ENCODE measurements around the gene RGS19.

RGS19 gene

DNA sequence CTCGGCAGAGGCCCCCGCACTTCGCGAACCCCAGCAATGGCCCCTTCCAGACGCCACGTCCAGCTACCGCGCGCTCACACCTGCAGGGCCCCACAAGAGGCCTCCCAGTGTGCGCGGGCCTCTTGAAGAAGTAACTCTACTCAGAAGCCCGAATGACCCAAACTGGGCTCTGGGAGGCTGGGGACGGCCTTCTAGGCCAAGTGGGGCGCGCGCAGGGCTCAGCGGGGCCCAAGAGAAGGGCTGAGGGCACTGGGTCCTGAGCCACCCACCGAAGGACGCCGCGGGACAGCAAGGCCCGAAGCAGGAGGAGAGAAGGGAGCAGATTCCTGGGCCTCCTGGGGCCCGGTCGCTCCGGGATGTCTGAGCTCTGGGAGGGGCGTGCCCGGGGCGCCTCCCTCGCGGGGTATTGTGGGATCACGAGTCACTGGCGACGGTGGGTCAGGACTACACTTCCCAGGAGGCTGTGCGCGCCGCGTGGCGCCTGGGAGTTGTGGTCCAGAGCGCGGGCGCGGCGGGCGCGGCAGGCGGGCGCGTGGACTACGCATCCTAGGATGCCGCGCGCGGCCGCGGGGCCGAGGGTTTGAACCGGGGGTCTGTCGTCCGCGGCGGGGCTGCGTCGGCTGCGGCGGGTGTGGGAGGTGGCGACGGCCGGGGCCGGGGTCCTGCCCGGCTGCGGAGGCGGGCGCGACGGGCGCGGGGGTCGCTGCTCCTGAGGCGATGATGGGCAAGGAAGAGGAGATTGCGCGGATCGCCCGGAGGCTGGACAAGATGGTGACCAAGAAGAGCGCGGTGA is 16.5 kb downstream of the RGS19 start, which contains the start of gene TCEA2:
Gene TCEA2 (plus strand): TSS at position 603 of the 793 bp plus-strand sequence. CDS start 115 bp downstream, at position 718.
- peak; percentile 96 to 97 for DNase-seq

DNA sequence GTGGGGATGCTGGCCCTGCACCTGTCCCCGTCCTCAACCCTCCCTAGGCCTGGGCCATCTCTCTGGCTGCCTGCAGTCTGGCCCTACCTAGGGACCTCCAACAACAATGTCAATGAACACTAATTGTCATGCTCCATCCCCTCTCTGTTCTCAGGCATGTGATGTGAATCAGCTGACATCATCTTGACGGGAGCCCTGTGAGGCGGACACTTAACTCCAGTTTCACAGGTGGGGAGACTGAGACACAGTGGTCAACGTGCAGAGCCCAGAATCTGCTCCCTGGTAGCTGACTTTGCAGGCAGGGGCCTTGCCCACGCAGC is 17.1 kb downstream of the RGS19 start:
- no peak for DNase-seq

DNA sequence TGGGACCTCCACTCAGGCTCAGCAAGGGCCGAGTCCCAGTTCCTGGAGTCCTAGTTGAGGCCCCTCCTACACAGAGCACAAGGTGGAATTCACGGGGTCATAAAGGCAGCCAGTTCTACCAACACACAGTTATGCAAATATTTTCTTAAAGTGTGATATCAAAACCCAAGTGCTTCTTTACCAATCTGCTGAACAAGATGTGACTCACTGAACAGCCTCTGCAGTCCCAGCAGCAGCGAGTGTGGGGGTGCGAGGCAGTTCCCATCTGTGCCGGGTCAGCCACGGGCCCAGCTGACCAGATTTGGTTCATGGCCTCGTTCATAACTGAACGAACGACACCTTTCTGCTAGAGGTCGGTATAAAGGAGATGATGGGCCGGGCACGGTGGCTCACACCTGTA is 20.8 kb downstream of the RGS19 start:
- no peak for DNase-seq

DNA sequence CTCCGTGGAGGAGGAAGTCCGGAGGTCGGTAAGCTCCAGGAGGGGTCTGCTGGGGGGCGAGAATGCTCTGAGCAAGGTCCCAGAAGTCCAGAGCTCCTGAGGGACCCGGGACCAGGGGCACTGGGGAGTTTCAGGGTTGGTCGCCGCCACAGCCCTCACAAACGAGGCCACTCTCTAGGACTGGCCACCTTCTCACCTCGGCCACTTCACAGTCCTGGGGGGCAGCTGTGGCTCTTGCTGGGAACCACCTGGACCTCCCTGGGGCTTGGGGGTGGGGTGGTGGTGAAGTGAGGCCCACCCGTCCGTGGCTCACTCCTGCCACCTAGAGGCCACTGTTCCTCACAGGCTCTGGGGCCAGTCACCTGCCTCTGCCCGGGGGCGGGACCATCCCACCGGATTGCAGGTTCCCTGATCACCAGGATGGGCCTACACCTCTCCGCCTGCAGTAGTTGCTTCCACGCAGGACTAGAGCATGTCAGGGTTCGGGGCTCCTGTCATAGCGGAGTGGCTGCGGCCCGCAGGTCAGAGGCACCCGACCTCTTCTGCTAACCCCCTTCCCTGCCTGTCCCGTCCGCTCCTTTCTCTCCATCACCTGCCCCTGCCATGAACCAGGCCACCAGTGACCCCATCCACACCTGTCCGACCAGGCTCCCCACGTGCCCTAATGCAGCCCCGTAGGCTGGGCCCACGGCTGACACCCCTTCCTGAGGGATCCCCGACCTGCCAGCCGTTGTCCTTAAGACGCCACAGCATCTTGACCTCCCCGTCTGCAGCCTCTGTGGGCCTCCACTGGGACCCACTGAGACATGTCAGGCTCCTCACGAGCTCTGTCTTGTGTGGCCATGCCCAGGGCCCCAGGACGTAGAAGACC is 21.5 kb downstream of the RGS19 start:
- peak; percentile 92 to 93 for DNase-seq

DNA sequence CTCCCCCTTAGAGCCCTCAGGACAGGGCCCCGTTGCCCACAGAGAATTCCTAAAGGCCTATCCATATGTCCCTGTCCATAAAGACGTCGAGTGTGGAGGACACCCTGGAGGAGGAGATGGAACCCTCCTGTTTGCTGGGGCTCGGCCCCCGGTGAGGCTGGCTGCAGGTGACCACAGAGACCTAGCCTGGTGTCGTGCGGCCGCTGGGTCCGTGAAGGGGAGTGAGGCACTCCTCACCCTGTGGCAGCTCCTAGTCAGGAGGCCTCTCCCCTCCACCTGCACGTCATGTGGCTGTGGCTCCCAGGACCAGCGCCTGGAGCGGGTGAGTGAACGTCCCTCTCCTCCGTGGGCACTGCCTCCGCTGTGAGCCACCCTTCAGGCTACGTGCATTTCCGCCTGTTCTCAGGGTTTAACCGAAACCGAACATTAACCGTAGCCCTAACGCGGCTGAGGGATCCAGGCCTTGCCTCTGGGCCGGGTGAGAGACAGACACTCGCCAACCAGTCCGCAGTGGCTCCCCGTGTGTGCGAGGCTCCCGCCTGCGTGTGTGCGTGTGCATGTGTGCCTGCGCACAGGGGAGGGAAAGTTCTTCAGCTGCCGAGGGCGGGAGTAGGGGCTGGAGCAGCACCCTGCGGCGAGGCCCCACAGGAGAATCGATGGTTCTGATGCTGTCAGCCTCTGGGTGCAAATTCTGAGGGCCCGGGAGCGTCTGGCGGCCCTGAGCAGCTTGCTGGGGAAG is 22.3 kb downstream of the RGS19 start:
- no peak for DNase-seq

DNA sequence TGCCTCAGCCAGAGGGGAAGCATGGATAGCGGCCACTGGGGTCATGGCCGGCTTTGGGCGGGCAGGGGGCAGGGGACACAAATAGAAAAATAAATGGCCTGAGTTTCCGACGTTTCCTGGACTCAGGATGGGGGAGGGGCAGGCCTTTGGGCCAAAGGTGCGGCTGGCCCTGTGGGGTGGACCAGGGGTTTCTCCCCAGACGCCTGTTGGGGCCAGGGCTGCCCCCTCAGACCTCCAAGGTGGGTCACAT is 22.8 kb downstream of the RGS19 start:
- no peak for DNase-seq

DNA sequence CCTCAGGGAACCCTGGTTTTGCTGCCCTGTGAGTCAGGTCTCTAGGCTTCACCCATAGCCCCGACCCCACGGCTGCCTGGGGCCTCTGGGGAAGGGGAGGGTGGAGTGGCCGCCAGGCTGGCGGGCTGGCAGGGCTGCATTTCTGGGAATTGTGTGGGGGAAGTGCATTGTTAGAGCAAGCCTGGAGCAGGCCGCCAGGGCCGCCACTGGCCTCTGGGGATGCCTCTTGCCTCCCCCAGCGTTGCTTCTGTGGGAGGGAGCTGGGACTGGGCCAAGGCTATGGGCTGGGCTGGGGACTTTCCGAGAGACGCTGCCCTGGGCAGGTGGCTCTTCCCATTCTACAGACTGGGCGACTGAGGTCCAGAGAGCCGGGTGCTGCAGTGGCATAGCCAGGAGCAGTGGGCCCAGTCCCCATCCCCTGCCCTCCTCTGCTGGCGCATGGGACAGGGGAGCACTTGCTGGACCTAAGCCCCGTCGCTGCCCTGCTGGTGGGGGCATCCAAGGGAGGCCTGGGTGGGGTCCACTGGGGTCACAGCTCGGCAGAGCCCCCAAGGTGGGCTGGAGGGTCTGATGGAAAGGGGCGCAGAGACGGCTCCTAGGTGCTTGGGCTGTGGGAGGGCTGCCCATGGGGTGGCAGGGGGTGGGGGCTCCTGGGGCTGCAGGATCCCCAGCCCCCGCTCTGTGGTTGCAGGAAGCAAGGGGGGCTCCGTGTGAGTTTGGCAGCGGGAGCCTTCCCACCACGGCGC is 23.3 kb downstream of the RGS19 start:
- DNase-seq: no peak

DNA sequence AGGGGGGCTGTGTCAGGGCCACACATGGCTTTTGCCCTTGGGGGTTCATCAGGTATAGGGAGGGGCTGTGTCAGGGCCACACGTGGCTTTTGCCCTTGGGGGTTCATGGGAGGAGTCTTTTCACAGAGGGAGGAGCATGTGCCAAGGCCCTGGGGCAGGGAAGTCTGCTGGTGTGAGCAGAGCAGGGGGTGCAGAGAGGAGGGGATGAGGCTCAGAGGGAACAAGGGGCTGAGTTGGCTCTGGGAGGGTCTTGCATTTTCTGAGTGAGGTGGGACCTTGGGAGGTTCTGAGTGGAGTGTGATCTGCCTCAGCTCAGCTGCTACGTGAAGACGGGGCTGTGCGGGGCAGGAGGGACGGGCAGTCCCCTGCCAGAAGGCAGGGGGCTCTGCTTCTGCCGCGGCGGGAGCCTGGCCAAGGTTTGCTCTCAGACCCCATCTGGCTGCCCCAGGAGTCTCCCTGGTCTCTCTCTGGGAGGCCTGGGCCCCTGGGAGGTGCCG is 23.9 kb downstream of the RGS19 start:
- no peak for DNase-seq

DNA sequence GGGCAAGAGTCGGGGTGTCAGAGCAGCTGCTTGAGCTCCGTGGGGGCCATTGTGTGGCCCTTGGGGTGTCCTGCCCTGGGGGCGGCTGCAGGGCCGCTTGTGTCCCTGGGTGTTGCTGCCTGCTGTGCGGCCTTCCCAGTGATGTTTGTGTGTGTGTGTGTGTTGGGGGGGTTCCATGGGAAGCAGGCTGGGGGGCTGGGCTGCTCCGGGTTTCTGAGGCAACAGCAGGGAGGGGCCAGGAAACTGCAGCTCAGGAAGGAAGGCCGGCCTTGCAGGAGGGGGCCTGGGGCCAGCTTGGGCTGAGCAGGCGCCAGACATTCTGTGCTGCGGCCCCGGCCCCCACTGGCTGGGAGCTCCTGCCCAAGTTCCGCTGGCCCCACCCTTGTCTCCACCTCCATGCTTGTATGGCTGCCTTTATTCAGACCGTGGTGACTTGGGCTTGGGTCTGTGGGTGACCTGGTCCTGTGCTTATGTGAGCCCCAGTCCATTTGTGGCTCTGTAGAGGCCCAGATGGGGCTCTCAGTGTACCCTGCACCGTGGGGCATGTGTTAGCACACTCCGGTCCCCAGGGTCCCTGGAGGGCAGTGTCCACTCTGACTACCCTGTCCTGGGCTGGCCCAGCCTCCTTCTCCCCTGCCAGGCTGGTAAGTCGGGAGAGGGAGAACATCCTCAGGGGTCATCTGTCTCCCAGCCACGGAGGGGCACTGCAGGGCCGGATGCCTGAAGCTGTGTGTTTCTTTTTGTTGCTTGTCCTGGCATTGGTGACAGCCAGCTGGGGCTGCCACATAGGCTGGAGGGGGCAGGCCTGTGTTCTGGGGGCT is 25.3 kb downstream of the RGS19 start:
- DNase-seq: no peak

DNA sequence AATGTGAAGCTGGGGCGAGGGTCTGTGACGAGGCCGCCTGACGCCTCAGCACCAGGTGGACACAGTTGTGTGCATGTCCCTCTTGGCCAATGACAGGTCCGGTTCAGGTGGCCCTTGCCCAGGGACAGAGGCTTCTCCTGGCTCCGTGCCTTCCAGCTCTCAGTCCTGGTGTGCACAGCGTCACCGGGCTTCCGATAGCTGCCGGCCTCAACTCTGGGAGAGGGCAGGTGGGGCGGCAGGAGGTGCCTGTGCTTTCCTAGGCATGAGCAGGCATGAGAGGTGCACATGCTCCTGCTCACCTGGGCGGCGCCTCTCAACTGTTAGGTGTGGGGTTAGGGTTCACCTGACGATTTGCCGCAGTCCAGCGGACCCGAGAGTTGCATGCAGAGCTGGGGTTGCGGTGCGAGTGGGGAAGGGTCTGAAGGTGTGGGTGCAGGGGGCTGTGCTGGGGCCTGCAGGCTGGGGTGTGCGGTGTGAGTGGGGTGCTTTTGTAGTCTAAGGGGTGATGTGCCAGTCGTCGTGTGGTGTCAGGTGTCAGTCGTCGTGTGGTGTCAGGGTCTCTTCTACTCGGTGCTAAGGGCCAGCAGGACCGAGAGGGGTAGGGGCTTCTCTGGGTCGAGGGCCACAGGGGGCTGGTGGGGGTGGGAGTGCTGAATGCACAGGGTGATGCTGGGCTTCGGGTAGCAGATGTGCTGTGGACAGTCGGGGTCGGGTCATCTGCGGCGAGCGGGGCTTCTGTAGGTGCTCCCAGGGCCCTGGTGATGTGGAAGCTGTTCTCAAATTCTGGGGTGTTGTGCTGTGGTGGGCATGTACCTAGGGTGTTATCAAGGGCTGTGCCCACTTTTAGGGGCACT is 26.1 kb downstream of the RGS19 start:
- DNase-seq: no peak

DNA sequence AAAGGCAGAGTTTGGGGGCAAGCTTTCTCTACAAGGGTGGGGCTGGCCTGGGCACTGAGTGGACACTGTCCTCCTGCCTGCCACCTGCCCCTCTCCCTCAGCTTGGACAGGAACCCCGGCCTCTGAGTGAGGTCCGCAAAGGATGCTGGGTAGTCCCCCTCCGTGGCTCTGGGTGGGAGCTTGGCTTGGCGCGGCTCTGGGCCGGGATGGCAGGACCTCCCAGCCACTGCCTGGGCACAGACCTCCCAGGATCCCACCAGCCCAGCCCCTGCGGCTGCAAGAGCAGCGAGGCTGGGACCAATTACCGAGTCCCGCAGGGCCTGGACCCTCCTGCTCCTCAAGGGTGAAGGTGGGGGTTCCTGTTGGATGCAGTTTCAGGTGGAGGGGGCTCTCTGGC is 27.0 kb downstream of the RGS19 start:
- no peak for DNase-seq

DNA sequence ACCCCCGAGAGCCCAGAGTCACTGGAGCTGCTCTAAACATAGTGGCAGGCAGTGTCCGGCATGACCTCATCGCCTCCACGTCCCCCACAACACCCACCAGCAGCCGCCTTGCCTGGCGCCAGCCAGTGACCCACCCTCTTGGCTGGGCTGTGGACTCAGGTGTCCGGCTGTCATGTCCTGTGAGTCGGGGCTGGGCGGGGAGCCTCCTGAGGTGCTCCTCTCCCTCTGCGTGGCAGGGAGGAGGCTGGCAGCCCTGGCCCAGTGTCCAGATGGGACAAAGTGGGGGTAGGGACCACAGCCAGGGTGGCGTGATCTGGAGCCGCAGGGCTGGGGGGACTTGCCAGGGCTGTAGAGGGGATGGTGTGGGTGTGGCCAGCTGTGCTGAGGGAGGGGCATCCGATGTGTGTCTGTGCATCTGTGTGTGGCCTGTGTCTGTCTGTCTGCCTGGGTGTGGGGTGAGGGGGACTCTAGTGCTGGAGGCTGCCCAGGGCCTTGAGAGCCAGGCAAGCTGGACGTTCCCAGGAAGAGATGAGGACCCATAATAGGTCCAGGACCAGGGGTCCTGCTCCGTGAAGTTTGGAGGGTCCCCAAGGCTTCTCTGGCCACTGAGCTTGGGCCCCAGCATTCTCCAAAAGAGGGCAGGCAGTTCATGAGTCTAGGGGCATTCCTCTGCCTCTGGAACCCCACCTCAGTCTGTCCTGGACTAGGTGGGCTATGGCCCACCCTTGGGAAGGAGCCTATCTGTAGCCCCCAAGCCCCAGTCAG is 27.6 kb downstream of the RGS19 start:
- DNase-seq: no peak

DNA sequence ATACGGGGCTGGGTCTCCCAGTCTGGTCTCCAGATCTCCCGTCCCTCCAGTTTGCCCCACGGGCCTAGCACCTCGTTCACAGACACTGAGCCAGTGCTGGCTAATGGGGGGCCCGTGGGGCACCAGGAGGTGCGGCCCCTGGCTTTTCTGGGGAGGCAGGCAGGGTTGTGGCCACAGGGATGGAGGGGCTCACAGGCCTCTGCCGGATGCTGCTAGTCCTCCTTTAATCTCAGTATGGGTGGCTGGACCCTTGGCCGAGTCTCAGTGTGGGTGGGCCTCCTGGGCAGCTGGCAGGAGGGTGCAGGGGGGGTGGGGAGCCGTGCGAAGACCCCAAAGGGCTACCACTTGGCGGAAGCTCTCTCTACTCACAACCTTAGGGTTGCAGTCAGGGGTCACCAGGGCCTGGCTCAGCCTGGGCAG is 28.3 kb downstream of the RGS19 start:
- DNase-seq: no peak

DNA sequence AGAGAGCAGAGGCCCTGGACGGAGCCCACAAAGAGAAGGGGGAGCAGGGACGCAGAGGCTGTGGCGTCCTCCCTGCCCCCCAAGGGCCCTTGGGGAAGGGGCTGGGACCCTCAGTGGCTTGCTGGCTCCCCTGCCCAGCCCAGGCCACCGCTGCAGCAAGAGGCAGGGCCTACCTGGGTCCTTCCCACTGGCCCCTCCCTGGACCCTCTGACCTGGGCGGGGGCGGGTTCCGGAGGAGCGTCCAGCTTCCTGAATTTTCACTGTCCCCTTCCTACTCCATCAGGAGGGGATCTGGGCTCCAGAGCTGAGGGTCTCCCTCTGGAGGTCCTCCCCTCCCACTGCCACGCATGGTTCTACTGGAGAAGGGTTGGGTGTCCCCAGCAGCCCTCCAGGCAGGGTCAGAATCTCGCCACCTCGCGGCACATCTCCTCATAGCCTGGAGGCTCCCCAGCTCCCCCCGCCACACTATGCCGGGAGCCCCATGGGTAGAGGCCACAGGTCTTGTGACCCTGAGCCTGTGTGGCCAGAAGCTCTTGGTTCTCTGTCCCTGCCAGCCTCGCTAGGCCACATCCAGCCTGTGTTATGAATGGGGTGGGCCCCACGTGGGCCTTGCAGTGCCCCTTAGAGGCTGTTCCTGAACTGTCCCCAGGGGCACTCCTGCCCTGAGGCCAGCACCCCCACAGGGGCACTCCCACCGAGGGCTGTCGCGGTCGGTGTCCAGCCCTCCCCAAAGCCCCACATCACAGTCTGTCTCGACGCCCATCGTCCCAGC is 28.9 kb downstream of the RGS19 start:
- DNase-seq: no peak

DNA sequence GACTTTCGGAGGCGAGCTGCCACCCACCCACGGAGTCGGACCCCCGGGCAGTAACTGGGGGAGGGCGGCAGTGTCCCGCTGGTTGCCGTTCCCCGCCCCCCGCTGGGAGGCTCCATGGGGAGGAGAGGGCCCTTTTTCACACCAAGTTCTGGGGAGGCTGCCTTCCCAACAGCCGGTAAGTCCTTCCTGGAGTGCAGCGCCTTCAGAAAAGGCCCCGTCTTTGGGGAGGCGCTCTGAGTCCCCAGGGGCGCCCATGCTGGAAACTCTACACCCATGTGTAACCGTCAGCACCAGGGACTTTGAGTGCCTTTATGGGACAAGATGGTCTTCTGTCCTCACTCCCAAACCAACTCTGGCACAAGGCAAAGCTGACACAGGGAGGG is 29.4 kb downstream of the RGS19 start:
- DNase-seq: no peak

DNA sequence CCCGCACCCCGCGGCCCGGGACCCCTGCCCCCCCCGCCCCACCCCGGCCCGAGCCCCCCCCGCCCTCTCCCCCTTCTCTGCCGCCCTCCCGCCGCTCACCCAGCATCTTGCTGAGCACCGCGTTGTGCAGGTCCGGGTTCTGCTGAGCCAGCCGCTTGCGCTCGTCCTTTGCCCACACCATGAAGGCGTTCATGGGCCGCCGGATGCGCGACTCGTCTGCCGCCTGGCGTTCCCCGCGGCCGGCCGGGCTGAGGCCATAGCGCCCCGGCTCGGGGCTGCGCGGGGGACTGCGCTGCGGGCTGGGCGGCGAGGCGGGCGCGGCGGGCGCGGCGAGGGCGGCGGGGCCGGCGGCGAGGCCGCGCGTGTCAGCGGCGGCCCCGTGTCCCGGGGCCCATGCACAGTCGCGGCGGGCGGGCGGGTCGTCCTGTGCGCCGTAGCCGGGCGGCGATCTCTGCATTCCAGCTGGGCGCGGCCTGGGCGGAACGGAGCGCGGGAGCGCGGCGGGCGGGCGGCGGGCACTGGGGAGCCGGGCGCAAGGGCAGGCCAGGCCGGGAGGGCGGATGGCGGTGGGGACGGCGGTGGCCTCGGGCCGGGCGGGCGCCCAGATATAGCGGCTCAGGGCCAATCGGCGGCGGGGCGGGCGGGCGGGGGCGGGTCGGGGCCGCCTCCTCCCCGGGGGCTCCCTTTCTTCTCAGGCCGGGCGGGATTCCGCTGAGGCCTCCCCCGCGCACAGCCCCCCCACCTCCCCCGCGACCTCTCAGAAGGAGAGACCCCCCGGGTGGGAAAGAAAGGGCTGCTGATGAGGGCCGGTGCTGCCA is 30.0 kb downstream of the RGS19 start, which contains the start of gene SOX18:
Gene SOX18 (minus strand): TSS at position 580 of the 818 bp plus-strand sequence. CDS start 123 bp downstream, at position 457.
- peak in 1 of 2 experiments; percentile 56 for DNase-seq

DNA sequence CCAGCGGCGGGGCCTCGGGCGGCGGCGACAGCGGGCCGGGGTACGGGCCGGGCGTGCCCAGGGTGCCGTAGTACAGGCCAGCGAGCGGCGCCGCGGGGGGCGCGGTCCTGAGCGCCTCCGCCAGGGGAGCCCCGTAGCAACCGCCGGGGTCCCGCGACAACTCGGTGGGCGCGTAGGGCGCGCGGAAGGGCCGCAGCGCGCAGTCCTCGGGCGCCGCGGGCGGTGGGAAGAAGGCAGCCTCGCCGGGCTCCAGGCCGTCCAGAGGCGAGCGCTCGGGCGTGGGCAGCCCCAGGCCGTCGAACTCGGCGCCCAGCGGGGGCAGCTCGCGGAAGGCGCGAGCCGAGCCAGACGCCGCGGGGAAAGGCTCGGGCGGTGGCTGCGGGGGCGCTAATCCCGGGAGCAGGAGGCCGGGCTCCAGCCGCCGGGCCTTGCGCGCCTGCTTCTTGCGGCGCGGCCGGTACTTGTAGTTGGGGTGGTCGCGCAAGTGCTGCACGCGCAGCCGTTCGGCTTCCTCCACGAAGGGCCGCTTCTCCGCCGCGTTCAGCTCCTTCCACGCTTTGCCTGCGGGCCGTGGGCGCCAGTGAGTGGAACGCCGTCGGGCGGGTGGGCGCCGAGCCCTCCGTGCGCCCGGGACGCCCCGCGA is 30.8 kb downstream of the RGS19 start:
- DNase-seq: no peak

DNA sequence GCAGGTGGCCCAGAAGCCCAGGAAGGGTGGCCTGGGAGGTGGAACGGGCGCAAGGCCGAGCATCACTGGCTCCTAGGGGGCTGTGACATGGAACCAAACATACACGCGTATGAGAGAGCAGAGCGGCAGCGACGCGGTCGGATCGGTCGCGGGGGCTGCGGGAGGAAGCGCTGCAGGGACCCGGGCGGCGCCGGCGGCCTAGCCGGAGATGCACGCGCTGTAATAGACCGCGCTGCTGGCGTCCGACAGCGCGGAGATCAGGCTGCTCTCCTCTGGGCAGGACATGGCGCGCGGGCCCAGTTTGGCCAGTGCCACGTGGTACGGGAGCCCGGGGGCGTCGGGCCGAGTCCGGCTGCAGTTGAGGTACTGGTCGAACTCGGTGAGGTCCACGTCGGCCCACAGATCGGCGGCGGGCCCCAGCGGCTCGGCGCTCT is 31.3 kb downstream of the RGS19 start:
- no peak for DNase-seq

Data from activated CD4-positive, alpha-beta T cell treated with anti-CD3 and anti-CD28 coated beads, Interleukin-2, amount 50 U/mL, for 48 hours (primary cell).